ENCODE results near the gene TRIOBP. TPM values are rescaled to one million over a fixed set of nuclear protein-coding genes. Genes with fewer than 3 reads are reported as not detected.

TRIOBP gene
- total and polyA plus RNA-seq, 2 of the 13 experiments (the other 11 are each of a cell fraction or from before 2014, with no cell fraction given) = 6.1 to 15.4 TPM

DNA sequence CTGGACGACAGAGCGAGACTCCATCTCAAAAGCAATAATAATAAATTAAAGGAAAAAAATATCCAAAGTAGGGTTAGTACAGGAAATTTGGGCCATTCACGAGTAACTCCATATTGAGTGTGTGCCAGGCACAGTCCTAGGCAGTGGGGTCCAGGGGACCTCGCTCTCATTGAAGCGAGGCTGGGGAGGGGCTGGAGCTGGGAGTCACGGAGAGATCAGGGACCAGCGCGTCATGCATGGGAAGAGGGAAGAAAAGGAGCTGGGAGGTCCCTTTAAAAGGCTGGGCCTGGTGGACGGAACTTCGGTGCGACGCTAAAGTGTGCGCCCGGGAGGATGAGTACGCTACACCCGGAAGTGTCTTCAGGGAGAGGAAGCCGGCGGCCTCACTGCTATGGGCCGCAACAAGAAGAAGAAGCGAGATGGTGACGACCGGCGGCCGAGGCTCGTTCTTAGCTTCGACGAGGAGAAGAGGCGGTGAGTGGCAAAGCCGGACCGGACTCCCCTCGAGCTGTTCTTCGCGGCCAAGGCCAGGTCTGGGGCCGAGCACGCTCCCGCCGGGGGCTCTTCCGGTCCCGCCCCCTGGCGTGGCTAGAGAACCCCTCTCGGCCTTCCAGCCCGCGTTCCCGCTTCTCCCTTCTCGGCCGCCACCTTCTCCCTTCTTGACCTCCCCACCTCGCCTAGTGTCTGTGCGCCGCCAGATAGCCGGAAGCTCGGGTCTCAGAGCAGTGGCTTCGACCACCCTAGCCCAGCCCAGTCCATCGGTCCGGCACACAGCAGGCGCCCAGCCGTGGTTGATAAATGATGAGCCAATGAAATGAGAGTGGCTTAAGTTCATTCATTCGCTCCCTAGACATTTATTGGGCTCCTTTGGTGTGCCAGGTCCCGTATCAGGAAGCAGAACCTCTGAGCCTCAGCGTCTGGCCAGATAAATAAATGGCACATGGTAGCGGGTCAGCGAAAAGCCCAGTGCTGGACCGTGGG is 10.6 kb upstream of the TRIOBP start, which contains the start of gene NOL12 (continued):
- TF ChIP-seq ZNF713 (CRISPR knock-in tag; IDR thresholded peaks at IDR 0.05) (no peak), THAP11 (CRISPR knock-in tag; IDR thresholded peaks at IDR 0.05) (peak; percentile 95), TBX3 (IDR thresholded peaks at IDR 0.05; ENCODE audit: borderline replicate concordance) (no peak), TAF15 (IDR thresholded peaks at IDR 0.05; ENCODE audit: low read depth, low read length, poor library complexity, severe bottlenecking) (peak; percentile 89), IKZF5 (CRISPR knock-in tag; IDR thresholded peaks at IDR 0.05) (peak; percentile 78), ZNF235 (CRISPR knock-in tag; IDR thresholded peaks at IDR 0.05; ENCODE audit: borderline replicate concordance) (no peak; the same call in 1 of the 2 replicates), ZNF225 (CRISPR knock-in tag; IDR thresholded peaks at IDR 0.05) (peak; percentile 9; the same call in 1 of the 2 replicates), ZEB1 (IDR thresholded peaks at IDR 0.05; ENCODE audit: insufficient replicate concordance, low read depth) (peak; percentile 24), HOXA5 (CRISPR knock-in tag; IDR thresholded peaks at IDR 0.05) (peak; percentile 75), AGO1 (IDR thresholded peaks at IDR 0.05; ENCODE audit: low read depth, low read length, poor library complexity, severe bottlenecking) (no peak), PBX3 (CRISPR knock-in tag; IDR thresholded peaks at IDR 0.05; ENCODE audit: borderline replicate concordance) (no peak), PHF20 (CRISPR knock-in tag; IDR thresholded peaks at IDR 0.05) (peak; percentile 97), ZNF24 (IDR thresholded peaks at IDR 0.05) (peak; percentile 58; the same call in 1 of the 2 replicates), KLF13 (CRISPR knock-in tag; IDR thresholded peaks at IDR 0.05) (no peak), E2F5 (CRISPR knock-in tag; conservative IDR thresholded peaks at IDR 0.05) (0 out of 2 replicates have a peak, but pooled peaks have one; percentile 28), ZNF33A (CRISPR knock-in tag; IDR thresholded peaks at IDR 0.05; ENCODE audit: borderline replicate concordance) (no peak), CC2D1A (CRISPR knock-in tag; IDR thresholded peaks at IDR 0.05) (peak; percentile 47; the same call in 1 of the 2 replicates), SMYD3 (CRISPR knock-in tag; IDR thresholded peaks at IDR 0.05) (peak; percentile 50; the same call in 1 of the 2 replicates), ZNF839 (CRISPR knock-in tag; IDR thresholded peaks at IDR 0.05; ENCODE audit: borderline replicate concordance) (no peak), ZNF564 (CRISPR knock-in tag; IDR thresholded peaks at IDR 0.05) (no peak), SOX5 (CRISPR knock-in tag; IDR thresholded peaks at IDR 0.05; ENCODE audit: borderline replicate concordance) (peak; percentile 39; the same call in 1 of the 2 replicates), NFE2L1 (CRISPR knock-in tag; IDR thresholded peaks at IDR 0.05; ENCODE audit: borderline replicate concordance) (no peak), DRAP1 (CRISPR knock-in tag; IDR thresholded peaks at IDR 0.05) (no peak)
- TF ChIP-seq, protein P1, sequence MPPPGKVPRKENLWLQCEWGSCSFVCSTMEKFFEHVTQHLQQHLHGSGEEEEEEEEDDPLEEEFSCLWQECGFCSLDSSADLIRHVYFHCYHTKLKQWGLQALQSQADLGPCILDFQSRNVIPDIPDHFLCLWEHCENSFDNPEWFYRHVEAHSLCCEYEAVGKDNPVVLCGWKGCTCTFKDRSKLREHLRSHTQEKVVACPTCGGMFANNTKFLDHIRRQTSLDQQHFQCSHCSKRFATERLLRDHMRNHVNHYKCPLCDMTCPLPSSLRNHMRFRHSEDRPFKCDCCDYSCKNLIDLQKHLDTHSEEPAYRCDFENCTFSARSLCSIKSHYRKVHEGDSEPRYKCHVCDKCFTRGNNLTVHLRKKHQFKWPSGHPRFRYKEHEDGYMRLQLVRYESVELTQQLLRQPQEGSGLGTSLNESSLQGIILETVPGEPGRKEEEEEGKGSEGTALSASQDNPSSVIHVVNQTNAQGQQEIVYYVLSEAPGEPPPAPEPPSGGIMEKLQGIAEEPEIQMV (CRISPR knock-in tag; IDR thresholded peaks at IDR 0.05; ENCODE audit: low read depth) = no peak; the same call in 1 of the 2 replicates
